Panc1 (cell line): ENCODE results near the gene STK35.

Source experiments
- CTCF ChIP-seq: fragments of 450-650 bp; IDR thresholded peaks from 2 replicates; pipeline ENCODE4 v1.5.1; 2017; ENCODE audit warnings: mild to moderate bottlenecking
- POLR2AphosphoS5 ChIP-seq: IDR thresholded peaks from 2 replicates; pipeline ENCODE4 v1.6.1; 2012; ENCODE audit warnings: mild to moderate bottlenecking, low read depth, low read length, moderate library complexity
- REST ChIP-seq, 2 experiments: IDR thresholded peaks; 2 replicates each; pipeline ENCODE4 v1.6.1; 2011 to 2012; ENCODE audit warnings: low read depth in 2 of 2, control low read depth in 1 of 2, low read length in 1 of 2, mild to moderate bottlenecking in 1 of 2, moderate library complexity in 1 of 2; ENCODE audit not compliant: insufficient read depth in 1 of 2
- SIN3A ChIP-seq: IDR thresholded peaks from 2 replicates; pipeline ENCODE4 v1.6.1; 2012; ENCODE audit warnings: low read depth, mild to moderate bottlenecking, low read length, moderate library complexity, borderline replicate concordance; ENCODE audit not compliant: insufficient read depth
- TCF7L2 ChIP-seq: IDR thresholded peaks from 2 replicates; pipeline ENCODE4 v1.6.1; 2011; ENCODE audit warnings: mild to moderate bottlenecking, low read depth, low read length, inconsistent platforms

GRCh38 chr20:2183381-2183780 is 81.8 kb downstream of the STK35 start:
- TF ChIP-seq CTCF (no peak), REST (IDR thresholded peaks at IDR 0.05; ENCODE audit: insufficient read depth in 1 of 2, low read depth in 2 of 2, low read length in 1 of 2) (no peak), POLR2AphosphoS5 (no peak), SIN3A (no peak), TCF7L2 (no peak)
